Astrocyte of the spinal cord (primary cell): Measurements from ENCODE around the gene ARSB.

Experiments used
- DNase-seq: peaks from one replicate; pipeline ENCODE4 v3.0.0; 2011; ENCODE audit warnings: low read depth, low spot score
- H3K4me3 ChIP-seq: 2 replicates; pipeline ENCODE4 v1.5.1; 2011; ENCODE audit warnings: low read depth, mild to moderate bottlenecking, low read length, moderate library complexity
- in situ Hi-C: cut with HindIII; loops from 2 replicates; pipeline ENCODE4 v1.10.0; 2017; ENCODE audit warnings: low sequenced_read_pairs
- TF ChIP-seq, protein P1 (sequence below): IDR thresholded peaks from 2 replicates; pipeline ENCODE4 v1.5.1; 2012; ENCODE audit warnings: low read depth, mild to moderate bottlenecking, low read length, inconsistent platforms

ARSB gene

DNA sequence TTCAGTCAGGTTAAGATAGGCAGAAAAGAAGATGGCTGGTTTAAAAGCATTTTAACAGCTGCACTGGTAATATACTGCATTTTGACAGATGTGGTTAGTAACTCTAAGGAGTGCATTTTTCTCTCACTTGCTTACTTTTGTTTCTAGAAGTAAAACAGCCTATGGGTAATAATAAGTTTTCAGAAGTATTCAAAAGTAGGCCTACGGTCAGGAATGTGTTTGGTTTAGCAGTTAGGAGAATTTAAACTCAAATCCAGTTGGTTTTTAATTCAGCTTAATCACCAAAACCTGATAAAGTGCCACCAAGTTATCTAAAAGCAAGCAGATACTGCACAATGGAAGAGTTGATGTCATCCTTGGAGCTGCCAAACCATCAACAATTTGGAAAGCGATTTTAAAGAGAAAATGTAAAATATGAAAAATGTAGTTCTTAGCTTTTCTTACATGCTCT is 160.3 kb downstream of the ARSB start:
- DNase-seq = peak; percentile 53
- no peak overlapping the region for H3K4me3 ChIP-seq
- TF ChIP-seq, protein P1, sequence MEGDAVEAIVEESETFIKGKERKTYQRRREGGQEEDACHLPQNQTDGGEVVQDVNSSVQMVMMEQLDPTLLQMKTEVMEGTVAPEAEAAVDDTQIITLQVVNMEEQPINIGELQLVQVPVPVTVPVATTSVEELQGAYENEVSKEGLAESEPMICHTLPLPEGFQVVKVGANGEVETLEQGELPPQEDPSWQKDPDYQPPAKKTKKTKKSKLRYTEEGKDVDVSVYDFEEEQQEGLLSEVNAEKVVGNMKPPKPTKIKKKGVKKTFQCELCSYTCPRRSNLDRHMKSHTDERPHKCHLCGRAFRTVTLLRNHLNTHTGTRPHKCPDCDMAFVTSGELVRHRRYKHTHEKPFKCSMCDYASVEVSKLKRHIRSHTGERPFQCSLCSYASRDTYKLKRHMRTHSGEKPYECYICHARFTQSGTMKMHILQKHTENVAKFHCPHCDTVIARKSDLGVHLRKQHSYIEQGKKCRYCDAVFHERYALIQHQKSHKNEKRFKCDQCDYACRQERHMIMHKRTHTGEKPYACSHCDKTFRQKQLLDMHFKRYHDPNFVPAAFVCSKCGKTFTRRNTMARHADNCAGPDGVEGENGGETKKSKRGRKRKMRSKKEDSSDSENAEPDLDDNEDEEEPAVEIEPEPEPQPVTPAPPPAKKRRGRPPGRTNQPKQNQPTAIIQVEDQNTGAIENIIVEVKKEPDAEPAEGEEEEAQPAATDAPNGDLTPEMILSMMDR = no peak
- in situ Hi-C loops = no loop called here

DNA sequence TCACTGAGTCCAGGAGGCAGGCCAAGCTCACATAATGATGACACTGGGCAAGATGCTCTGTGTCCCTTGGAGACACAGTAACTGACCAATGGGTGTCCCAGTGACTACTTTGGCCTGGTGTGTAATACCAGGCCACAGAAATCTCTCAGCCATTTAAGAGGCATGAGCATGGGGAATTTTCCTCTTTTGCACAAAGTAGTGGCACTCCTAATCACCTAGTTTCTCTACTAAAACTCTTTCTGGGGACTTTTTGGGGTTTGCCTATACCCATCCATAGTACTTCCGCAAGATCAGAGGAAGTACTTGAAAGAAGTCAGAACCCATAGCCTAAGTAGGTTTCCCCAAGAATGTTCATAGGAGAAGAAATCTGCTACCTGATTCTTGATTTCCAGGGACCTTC is 161.9 kb downstream of the ARSB start:
- in situ Hi-C loops = no loop called here
- TF ChIP-seq, protein P1 = no peak
- no peak overlapping the region for H3K4me3 ChIP-seq
- no peak for DNase-seq

DNA sequence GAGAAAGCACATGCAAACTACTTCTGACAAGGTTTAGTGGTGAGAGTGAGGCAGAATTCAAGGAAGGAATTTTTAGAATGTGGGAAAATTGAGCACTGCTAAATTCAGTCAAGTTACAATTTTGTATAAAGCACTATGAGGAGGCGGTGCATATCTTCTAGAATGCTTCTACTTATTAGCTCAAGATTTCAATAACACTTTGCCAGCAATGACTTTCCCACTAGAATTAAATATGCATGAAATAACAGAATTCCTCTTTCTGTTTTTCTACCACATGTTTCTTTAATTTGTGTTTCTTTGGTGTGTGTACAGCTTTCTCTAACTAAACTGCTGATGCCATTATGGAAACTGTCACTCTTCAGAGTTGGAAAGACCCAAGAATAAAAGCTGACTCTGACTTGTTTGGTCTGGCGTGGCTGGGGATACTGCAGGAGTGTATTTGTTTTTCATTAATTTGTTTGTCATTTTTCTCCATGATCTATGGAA is 163.5 kb downstream of the ARSB start:
- TF ChIP-seq, protein P1 = no peak
- in situ Hi-C loops = no loop called here
- no peak for DNase-seq
- no peak overlapping the region for H3K4me3 ChIP-seq

DNA sequence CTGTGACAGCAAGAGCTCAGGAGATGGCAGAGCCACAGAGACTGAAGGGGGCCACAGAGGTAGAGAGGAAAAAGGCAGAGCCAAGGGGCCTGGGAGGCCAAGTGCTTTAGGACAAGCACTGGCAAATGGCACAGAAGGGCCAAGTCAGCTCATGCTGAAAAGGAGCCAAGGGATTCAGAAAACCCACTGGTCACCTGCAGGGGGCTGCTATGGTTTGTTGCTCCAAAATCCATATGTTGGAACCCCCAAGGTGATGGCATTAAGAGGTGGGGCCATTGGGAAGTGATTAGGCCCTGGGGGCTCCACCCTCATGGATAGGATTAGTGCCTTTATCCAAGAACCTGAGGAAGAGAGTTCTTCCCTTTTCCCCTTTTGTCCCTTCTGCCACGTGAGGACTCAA is 165.4 kb downstream of the ARSB start:
- H3K4me3 ChIP-seq = no peak overlapping the region
- in situ Hi-C loops = no loop called here
- TF ChIP-seq, protein P1 = no peak
- DNase-seq = no peak

DNA sequence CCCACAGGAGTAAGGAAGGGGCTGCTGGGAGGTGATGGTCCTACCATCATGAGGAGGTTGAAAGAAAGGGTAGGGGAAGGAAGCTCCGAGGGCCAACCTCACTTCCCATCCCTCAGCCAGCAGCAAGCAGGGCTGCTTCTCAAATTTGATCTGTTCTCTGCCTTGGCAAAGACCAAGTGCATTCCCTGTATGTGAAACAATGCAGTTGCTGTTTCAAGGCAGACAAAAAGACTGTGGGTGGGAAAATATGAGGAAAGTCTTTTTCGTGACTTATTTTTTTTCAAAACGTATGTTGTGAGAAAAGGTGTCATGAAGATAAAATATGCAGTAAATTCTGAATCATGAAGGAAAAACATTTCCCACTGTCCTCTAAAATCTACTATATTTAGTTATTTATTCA is 165.9 kb downstream of the ARSB start:
- TF ChIP-seq, protein P1 = no peak
- H3K4me3 ChIP-seq = no peak overlapping the region
- DNase-seq = no peak
- in situ Hi-C loops = no loop called here

DNA sequence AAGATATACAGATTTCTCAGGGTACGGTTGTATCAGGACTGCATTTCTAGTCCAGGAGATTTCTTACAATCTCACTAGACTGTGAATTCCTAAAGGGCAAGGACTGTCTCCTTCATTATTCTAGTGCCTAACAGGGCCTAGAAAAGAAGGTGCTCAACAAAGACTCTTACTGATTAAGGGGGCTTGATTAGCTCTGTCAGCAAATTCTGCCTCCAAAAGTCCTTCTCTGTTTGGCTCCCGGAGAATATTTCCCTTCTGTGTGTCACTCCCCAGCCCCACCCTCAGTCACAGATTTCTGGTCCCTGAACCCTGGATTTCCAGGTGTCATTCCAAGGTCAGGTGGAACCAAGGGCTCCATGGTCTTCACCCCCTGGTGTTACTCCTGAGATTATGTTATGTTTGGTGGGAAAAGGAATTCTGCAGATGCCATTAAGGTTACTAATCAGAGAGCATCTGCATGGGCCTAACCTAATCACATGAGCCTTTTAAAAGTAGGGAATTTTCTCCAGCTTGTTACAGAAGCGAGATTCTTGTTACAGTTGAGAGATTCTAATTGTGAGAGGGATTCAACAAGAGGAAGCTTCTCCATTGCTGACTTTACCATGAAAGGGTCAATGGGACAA is 168.9 kb downstream of the ARSB start:
- TF ChIP-seq, protein P1 = no peak
- in situ Hi-C loops = no loop called here
- no peak for DNase-seq
- H3K4me3 ChIP-seq = no peak overlapping the region
